Measurements from ENCODE around the gene ZSCAN18. TPM values are rescaled to one million over a fixed set of nuclear protein-coding genes. Genes with fewer than 3 reads are reported as not detected.

Gene ZSCAN18
- total RNA-seq, 4 donors from 2014 or later = 9.0 to 49.6 (median 21.1) TPM

GRCh38 chr19:58056861-58057260, 41.2 kb downstream of the ZSCAN18 start:
- WGBS, 2 donors = 79 to 95% methylated on average over 4 to 6 of the region's 8 CpGs
- Histone ChIP-seq H3K36me3 (peaks cover 0 to 3% (median 0%) of the 10 kb centered on the region in 3 donors), H3K4me1 (peaks cover 0 to 21% (median 4%) of the 10 kb centered on the region in 3 donors), H3K4me3 (no peak overlapping the region), H3K27me3 (no peaks in the 10 kb centered on the region), H3K27ac (no peak overlapping the region), H3K9me3 (peaks cover 0 to 41% (median 18%) of the 10 kb centered on the region in 3 donors)
- no peak for DNase-seq
- TF ChIP-seq CTCF (IDR thresholded peaks at IDR 0.05) (no peak), POLR2A (IDR thresholded peaks at IDR 0.05) (no peak)
- intact Hi-C loops (cut with DNase I) = no loop called here

- no peak for DNase-seq
- WGBS, 2 donors = 60 to 100% methylated on average over 1 of the region's 8 CpGs
- intact Hi-C loops (cut with DNase I) = no loop called here
- TF ChIP-seq POLR2A (IDR thresholded peaks at IDR 0.05) (no peak), CTCF (IDR thresholded peaks at IDR 0.05) (no peak)
- no peak overlapping the region for H3K4me3 ChIP-seq
- H3K4me1 ChIP-seq = peaks cover 0 to 21% (median 4%) of the 10 kb centered on the region in 3 donors
- H3K36me3 ChIP-seq = no peaks in the 10 kb centered on the region
- no peaks in the 10 kb centered on the region for H3K27me3 ChIP-seq
- no peak overlapping the region for H3K27ac ChIP-seq
- peaks cover 0 to 47% (median 14%) of the 10 kb centered on the region in 3 donors for H3K9me3 ChIP-seq
These were observed 41.8 kb downstream of the ZSCAN18 start for GRCh38 chr19:58056261-58056660.

- H3K4me1 ChIP-seq = peaks cover 0 to 20% (median 4%) of the 10 kb centered on the region in 3 donors
- TF ChIP-seq POLR2A (IDR thresholded peaks at IDR 0.05) (no peak), CTCF (IDR thresholded peaks at IDR 0.05) (no peak)
- H3K9me3 ChIP-seq = peaks cover 0 to 49% (median 24%) of the 10 kb centered on the region in 3 donors
- DNase-seq = no peak
- intact Hi-C loops (cut with DNase I) = no loop called here
- peak overlapping the region; percentile 9 to 74 (median 52) for H3K27ac ChIP-seq
- WGBS, 2 donors = 30 to 37% methylated on average over 34 of the region's 37 CpGs
- peak overlapping the region in 3 of 4 donors; percentile 15 to 59 (median 36) for H3K4me3 ChIP-seq
- no peaks in the 10 kb centered on the region for H3K36me3 ChIP-seq
- H3K27me3 ChIP-seq = no peaks in the 10 kb centered on the region
These were observed 42.8 kb downstream of the ZSCAN18 start for GRCh38 chr19:58054901-58055874.

GRCh38 chr19:58053480-58054156, 44.4 kb downstream of the ZSCAN18 start:
- DNase-seq = no peak
- no peak overlapping the region for H3K27ac ChIP-seq
- H3K4me1 ChIP-seq = peaks cover 0 to 8% (median 0%) of the 10 kb centered on the region in 3 donors
- no peak overlapping the region for H3K4me3 ChIP-seq
- TF ChIP-seq CTCF (IDR thresholded peaks at IDR 0.05) (no peak), POLR2A (IDR thresholded peaks at IDR 0.05) (no peak)
- peaks cover 0 to 58% (median 37%) of the 10 kb centered on the region in 3 donors for H3K9me3 ChIP-seq
- WGBS, 2 donors = 88% methylated on average over 4 of the region's 30 CpGs; no CpG with 5 or more reads in 1 of the 2 donors
- H3K27me3 ChIP-seq = no peaks in the 10 kb centered on the region
- H3K36me3 ChIP-seq = no peaks in the 10 kb centered on the region
- intact Hi-C loops (cut with DNase I) = no loop called here

All from esophagus squamous epithelium (tissue), 5 donors.